Left ventricle myocardium inferior (tissue), 1 donor: ENCODE measurements around the gene ARHGAP33. TPM values are rescaled to one million over a fixed set of nuclear protein-coding genes. Genes with fewer than 3 reads are reported as not detected.

Experiments
- DNase-seq: peaks from one replicate; pipeline ENCODE4 v3.0.0-alpha.2; 2020
- H3K27ac ChIP-seq: fragments of 200-600 bp; replicated peaks from 2 replicates; pipeline ENCODE4 v1.8.0; 2021
- H3K27me3 ChIP-seq: fragments of 200-600 bp; 2 replicates; pipeline ENCODE4 v1.8.0; 2021; ENCODE audit warnings: low read depth
- H3K36me3 ChIP-seq: fragments of 200-600 bp; 2 replicates; pipeline ENCODE4 v1.8.0; 2021
- H3K4me1 ChIP-seq: fragments of 200-600 bp; 2 replicates; pipeline ENCODE4 v1.8.0; 2021
- H3K4me3 ChIP-seq: fragments of 200-600 bp; 2 replicates; pipeline ENCODE4 v1.8.0; 2021; ENCODE audit warnings: mild to moderate bottlenecking, moderate library complexity
- H3K9me3 ChIP-seq: fragments of 200-600 bp; replicated peaks from 2 replicates; pipeline ENCODE4 v1.8.0; 2021
- CTCF ChIP-seq: fragments of 200-600 bp; IDR thresholded peaks from 2 replicates; pipeline ENCODE4 v1.8.0; 2021; ENCODE audit warnings: antibody characterized with exemption, mild to moderate bottlenecking, borderline replicate concordance
- intact Hi-C: fragments of 100-400 bp; cut with micrococcal nuclease; formaldehyde crosslinking; loops from one replicate; pipeline ENCODE4 v1.11.0; 2022
- total RNA-seq: library from RNA; stranded (reverse); fragmentation: NEBNext Ultra II Directional; extraction: Animal tissue kit (Norgen Biotek cat#: 25700); gene quantifications from one replicate; pipeline ENCODE4 v1.2.1, GENCODE V29; 2021
- donor health status: DM: no; HTN: yes; CAD: no; lungs with severe emphysema.

The ARHGAP33 gene
- total RNA-seq, 1 donor from 2014 or later: 3.8 TPM

- no peaks in the 10 kb centered on the region for H3K4me1 ChIP-seq
- H3K36me3 ChIP-seq: no peaks in the 10 kb centered on the region
- intact Hi-C loops: no loop called here
- no peak for TF ChIP-seq CTCF
- H3K4me3 ChIP-seq: no peak overlapping the region
- no peak overlapping the region for H3K27ac ChIP-seq
- DNase-seq: no peak
- H3K27me3 ChIP-seq: peaks cover 21% of the 10 kb centered on the region
- no peaks in the 10 kb centered on the region for H3K9me3 ChIP-seq
Measured at GRCh38 chr19:35789195-35789977, 14.0 kb downstream of the ARHGAP33 start.

GRCh38 chr19:35789978-35790944, 14.9 kb downstream of the ARHGAP33 start:
- TF ChIP-seq CTCF: no peak
- H3K27ac ChIP-seq: no peak overlapping the region
- H3K4me1 ChIP-seq: no peaks in the 10 kb centered on the region
- H3K4me3 ChIP-seq: no peak overlapping the region
- intact Hi-C loops: no loop called here
- no peak for DNase-seq
- H3K9me3 ChIP-seq: no peaks in the 10 kb centered on the region
- peaks cover 29% of the 10 kb centered on the region for H3K27me3 ChIP-seq
- H3K36me3 ChIP-seq: no peaks in the 10 kb centered on the region

- H3K4me1 ChIP-seq: no peaks in the 10 kb centered on the region
- intact Hi-C loops: no loop called here
- DNase-seq: no peak
Measured at GRCh38 chr19:35790981-35791813, 15.8 kb downstream of the ARHGAP33 start.

GRCh38 chr19:35791814-35792279, 16.5 kb downstream of the ARHGAP33 start:
- intact Hi-C loops: no loop called here

More at GRCh38 chr19:35790981-35791813, 15.8 kb downstream of the ARHGAP33 start:
- TF ChIP-seq CTCF: peak; percentile 10
- Histone ChIP-seq H3K27me3 (peaks cover 39% of the 10 kb centered on the region), H3K9me3 (no peaks in the 10 kb centered on the region), H3K27ac (no peak overlapping the region), H3K4me3 (no peak overlapping the region), H3K36me3 (no peaks in the 10 kb centered on the region)

More at GRCh38 chr19:35791814-35792279, 16.5 kb downstream of the ARHGAP33 start:
- Histone ChIP-seq H3K27ac (no peak overlapping the region), H3K27me3 (peaks cover 45% of the 10 kb centered on the region), H3K9me3 (no peaks in the 10 kb centered on the region), H3K36me3 (no peaks in the 10 kb centered on the region), H3K4me1 (no peaks in the 10 kb centered on the region), H3K4me3 (no peak overlapping the region)
- no peak for DNase-seq
- no peak for TF ChIP-seq CTCF
